HG02840 (cell line): ENCODE measurements around the gene GALNT18.

Experiments used
- ATAC-seq: cut with Tn5 transposase; IDR thresholded peaks from one replicate; pipeline ENCODE4 v1.9.1; 2021; ENCODE audit warnings: mild to moderate bottlenecking, moderate library complexity, moderate number of reproducible peaks; ENCODE audit not compliant: unreplicated experiment, low FRiP score

Gene GALNT18

GRCh38 chr11:11421509-11421908, 200.3 kb downstream of the GALNT18 start:
- no peak for ATAC-seq

GRCh38 chr11:11420899-11421285, 200.9 kb downstream of the GALNT18 start:
- no peak for ATAC-seq

GRCh38 chr11:11420191-11420898, 201.5 kb downstream of the GALNT18 start:
- no peak for ATAC-seq

- no peak for ATAC-seq
These were observed 202.1 kb downstream of the GALNT18 start for GRCh38 chr11:11419747-11420146.

GRCh38 chr11:11416917-11417316, 204.9 kb downstream of the GALNT18 start:
- no peak for ATAC-seq

- ATAC-seq: no peak
These were observed 205.3 kb downstream of the GALNT18 start for GRCh38 chr11:11416502-11416901.

- ATAC-seq: no peak
These were observed 205.9 kb downstream of the GALNT18 start for GRCh38 chr11:11415901-11416300.

- ATAC-seq: no peak
These were observed 206.8 kb downstream of the GALNT18 start for GRCh38 chr11:11414996-11415395.

GRCh38 chr11:11413776-11414175, 208.0 kb downstream of the GALNT18 start:
- ATAC-seq: no peak

- ATAC-seq: no peak
These were observed 210.3 kb downstream of the GALNT18 start for GRCh38 chr11:11411401-11411985.

GRCh38 chr11:11409901-11410300, 211.9 kb downstream of the GALNT18 start:
- ATAC-seq: no peak

- no peak for ATAC-seq
These were observed 212.6 kb downstream of the GALNT18 start for GRCh38 chr11:11409224-11409623.

GRCh38 chr11:11408436-11409221, 213.2 kb downstream of the GALNT18 start:
- no peak for ATAC-seq

GRCh38 chr11:11407763-11408084, 214.1 kb downstream of the GALNT18 start:
- ATAC-seq: no peak

- no peak for ATAC-seq
These were observed 214.6 kb downstream of the GALNT18 start for GRCh38 chr11:11407065-11407762.

- no peak for ATAC-seq
These were observed 215.2 kb downstream of the GALNT18 start for GRCh38 chr11:11406652-11407051.

- no peak for ATAC-seq
These were observed 217.8 kb downstream of the GALNT18 start for GRCh38 chr11:11403763-11404725.

GRCh38 chr11:11401960-11402535, 219.8 kb downstream of the GALNT18 start:
- ATAC-seq: no peak

GRCh38 chr11:11400635-11401232, 221.1 kb downstream of the GALNT18 start:
- ATAC-seq: no peak
